A673 (cell line): ENCODE results near the gene TP53BP1.

ENCODE experiments used
- EZH2 ChIP-seq: fragments of 200-600 bp; sonication (generic); IDR thresholded peaks from 2 replicates; pipeline ENCODE4 v1.6.1; 2017; ENCODE audit warnings: borderline replicate concordance, low read depth, mild to moderate bottlenecking, mixed read lengths, antibody characterized with exemption, low read length; ENCODE audit not compliant: poor library complexity, severe bottlenecking
- TF ChIP-seq, protein P1 (sequence below): fragments of 300-800, 200-600 bp; sonication (generic); conservative IDR thresholded peaks from 2 replicates; pipeline ENCODE4 v1.5.1; 2017; ENCODE audit warnings: low read depth, mild to moderate bottlenecking, antibody characterized with exemption, low read length, moderate library complexity, mixed read lengths

DNA sequence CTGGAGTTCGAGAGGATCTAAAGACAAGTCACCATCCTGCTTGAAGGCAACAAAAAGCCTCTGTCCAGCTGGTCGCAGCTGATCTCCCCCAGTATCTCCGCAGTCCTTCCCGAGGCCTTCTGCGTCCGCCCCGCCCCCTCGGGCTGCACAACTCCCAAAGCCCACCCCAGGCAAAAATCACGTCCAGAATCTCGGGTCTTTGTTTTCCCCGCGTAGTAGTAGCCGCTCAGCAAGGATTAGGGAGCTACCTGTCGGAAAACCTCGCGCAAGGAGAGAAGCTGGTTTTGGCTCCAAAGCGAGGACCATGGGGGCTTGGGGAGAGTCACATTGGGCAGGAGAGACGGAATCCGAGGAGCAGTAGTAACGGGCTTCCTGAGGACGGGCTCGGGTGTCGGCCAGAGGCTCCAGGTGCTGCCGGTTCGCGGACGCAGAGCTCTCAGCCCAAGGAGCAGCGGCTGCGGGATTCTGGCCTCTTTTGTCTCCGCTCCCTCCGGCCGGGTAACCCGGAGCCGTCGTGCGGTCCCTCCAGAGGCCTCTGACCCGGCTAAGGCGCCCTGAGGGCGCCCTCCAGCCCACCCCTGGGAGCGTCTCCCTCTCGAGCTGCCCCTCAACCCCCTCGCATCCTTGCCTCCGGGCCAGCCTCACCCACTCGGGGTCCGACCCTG lies 122.5 kb downstream of the TP53BP1 start:
- TF ChIP-seq, protein P1, sequence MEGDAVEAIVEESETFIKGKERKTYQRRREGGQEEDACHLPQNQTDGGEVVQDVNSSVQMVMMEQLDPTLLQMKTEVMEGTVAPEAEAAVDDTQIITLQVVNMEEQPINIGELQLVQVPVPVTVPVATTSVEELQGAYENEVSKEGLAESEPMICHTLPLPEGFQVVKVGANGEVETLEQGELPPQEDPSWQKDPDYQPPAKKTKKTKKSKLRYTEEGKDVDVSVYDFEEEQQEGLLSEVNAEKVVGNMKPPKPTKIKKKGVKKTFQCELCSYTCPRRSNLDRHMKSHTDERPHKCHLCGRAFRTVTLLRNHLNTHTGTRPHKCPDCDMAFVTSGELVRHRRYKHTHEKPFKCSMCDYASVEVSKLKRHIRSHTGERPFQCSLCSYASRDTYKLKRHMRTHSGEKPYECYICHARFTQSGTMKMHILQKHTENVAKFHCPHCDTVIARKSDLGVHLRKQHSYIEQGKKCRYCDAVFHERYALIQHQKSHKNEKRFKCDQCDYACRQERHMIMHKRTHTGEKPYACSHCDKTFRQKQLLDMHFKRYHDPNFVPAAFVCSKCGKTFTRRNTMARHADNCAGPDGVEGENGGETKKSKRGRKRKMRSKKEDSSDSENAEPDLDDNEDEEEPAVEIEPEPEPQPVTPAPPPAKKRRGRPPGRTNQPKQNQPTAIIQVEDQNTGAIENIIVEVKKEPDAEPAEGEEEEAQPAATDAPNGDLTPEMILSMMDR, result no peak
- TF ChIP-seq EZH2, result no peak
